Omental fat pad (tissue), 4 donors: ENCODE results near the gene TEC. TPM values are rescaled to one million over a fixed set of nuclear protein-coding genes. Genes with fewer than 3 reads are reported as not detected.

Source experiments
- ATAC-seq: fragments of 150-250 bp; one replicate; pipeline ENCODE4 v1.9.1; 2016; ENCODE audit warnings: mild to moderate bottlenecking, moderate library complexity; ENCODE audit not compliant: low FRiP score
- DNase-seq: peaks from one replicate; pipeline ENCODE4 v3.0.0-alpha.2; 2019; ENCODE audit warnings: low spot score
- total RNA-seq, 4 donors: library from RNA; depleted of rRNA; stranded (reverse); fragments of >200 nt; gene quantifications; one replicate each; pipeline ENCODE4 v1.1.0, GENCODE V29; 2016
- TF ChIP-seq, protein P1 (sequence below), 3 donors: fragments of 450-650 bp; IDR thresholded peaks; one replicate each; pipeline ENCODE4 v1.5.1; 2016 to 2017; ENCODE audit warnings: antibody characterized with exemption in 3 of 3, mild to moderate bottlenecking in 3 of 3, moderate library complexity in 2 of 3

The TEC gene
- total RNA-seq, 4 donors from 2014 or later: 2.6 to 4.8 (median 3.9) TPM

DNA sequence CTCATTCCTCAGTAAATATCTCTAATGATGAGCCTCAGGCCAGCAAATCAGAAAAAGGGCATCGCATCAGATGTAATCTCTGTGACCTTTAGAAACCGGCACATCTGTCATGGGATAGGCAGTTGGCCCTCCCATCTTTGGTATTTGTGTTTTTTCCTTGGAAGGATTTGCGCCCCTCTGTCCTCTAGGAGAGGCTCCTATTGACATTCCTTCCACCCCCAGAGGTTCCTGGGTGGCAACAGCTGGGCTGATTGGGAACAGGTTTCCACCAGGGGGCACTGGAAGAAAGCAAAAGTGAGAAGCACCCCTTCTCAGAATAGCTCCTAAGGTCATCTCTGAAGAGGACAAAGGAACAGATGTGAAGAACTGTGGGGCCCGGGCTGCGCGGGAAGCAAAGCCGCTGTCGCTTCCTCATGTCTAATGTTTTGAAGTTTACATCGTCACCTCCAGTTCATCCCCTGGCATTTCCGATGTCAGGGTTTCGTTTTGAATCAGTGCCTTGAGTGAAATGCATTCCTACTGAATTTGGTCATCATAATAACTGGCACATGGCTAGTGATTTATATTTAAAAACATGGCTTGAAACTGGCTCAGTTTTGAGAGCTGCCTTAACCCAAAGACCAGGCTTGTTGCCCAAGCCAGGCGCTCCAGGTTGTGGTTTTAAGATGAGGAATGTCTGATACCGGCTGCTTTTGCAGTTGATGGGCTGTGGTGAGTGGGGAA, 141.8 kb downstream of the TEC start:
- no peak for DNase-seq
- TF ChIP-seq, protein P1, sequence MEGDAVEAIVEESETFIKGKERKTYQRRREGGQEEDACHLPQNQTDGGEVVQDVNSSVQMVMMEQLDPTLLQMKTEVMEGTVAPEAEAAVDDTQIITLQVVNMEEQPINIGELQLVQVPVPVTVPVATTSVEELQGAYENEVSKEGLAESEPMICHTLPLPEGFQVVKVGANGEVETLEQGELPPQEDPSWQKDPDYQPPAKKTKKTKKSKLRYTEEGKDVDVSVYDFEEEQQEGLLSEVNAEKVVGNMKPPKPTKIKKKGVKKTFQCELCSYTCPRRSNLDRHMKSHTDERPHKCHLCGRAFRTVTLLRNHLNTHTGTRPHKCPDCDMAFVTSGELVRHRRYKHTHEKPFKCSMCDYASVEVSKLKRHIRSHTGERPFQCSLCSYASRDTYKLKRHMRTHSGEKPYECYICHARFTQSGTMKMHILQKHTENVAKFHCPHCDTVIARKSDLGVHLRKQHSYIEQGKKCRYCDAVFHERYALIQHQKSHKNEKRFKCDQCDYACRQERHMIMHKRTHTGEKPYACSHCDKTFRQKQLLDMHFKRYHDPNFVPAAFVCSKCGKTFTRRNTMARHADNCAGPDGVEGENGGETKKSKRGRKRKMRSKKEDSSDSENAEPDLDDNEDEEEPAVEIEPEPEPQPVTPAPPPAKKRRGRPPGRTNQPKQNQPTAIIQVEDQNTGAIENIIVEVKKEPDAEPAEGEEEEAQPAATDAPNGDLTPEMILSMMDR (IDR thresholded peaks at IDR 0.05): peak in 1 of 3 donors; percentile 22

DNA sequence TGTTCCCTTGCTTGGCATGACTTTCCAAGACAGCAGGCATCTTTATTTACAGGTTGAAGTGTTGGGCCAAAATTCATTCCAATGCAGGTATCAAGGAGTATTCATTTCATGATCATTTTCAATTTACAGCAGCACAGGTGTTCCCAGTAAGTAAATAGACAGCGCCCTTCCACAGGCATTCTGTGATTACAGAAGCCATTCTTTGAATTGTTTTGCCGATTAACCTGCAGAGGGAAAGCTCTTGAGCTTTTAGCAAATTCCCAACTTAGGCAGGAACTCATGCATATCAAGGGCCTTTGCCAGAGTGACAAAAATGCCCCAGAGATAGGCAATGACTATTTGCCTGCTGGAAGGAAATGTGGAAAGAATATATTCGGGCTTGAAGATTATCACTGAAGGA, 142.4 kb downstream of the TEC start:
- DNase-seq (no peak), ATAC-seq (no peak)
- TF ChIP-seq, protein P1 (IDR thresholded peaks at IDR 0.05): no peak

More for the DNA sequence above, 141.8 kb downstream of the TEC start:
- peak; percentile 74 for ATAC-seq

DNA sequence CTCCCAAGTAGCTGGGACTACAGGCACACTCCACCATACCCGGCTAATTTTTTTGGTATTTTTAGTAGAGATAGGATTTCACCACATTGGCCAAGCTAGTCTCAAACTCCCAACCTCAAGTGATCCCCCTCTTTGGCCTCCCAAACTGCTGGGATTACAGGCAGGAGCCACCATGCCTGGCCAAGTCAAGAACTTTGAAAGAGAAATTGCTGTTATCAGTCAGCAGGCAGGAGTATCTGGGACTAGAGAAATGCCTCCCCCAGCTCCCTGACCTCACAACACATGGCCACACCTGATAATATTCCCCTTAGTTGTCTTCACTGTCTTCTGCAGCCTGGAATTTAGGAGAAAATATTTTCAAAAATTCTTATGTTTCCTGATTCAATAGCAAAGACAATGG, 143.0 kb downstream of the TEC start:
- ATAC-seq (no peak), DNase-seq (no peak)
- TF ChIP-seq, protein P1 (IDR thresholded peaks at IDR 0.05): no peak

DNA sequence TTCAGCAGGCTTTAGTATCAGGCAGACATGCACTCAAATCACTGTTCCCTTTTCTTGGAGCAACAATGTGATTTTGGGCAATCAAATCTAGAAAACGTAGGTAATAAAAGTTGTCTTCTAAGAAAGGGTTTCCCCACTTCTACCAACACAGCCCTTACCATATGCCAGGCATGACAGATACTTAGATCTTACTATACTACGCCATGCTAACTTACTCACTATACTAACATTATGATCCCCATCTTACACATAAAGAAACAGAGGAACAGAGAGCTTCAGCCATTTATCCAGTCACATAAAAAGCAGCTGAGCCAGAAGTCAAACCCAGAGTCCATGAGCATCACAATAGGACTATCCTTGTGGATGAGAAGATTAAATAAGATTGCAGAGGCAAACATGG, 144.8 kb downstream of the TEC start:
- ATAC-seq (no peak), DNase-seq (no peak)
- TF ChIP-seq, protein P1 (IDR thresholded peaks at IDR 0.05): no peak

DNA sequence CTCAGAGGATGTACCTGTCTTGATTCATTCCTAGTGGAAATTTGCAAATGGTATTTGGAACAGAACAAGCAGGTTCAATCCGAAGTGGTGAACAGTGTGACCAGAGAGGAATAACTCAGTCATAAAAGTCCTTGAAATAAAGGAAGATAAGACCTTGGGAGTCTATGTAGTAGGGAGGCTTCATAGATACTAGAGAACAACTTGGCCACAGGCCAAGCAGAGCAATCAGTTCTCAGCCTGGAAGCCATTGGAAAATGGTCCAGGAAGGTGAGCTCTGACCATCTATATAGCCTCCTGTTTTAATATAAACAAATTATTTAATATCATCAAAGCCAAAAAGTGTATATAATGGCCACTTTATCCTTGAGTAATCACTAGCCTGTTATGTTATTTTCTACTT, 146.9 kb downstream of the TEC start:
- no peak for DNase-seq
- no peak for ATAC-seq
- TF ChIP-seq, protein P1 (IDR thresholded peaks at IDR 0.05): no peak

DNA sequence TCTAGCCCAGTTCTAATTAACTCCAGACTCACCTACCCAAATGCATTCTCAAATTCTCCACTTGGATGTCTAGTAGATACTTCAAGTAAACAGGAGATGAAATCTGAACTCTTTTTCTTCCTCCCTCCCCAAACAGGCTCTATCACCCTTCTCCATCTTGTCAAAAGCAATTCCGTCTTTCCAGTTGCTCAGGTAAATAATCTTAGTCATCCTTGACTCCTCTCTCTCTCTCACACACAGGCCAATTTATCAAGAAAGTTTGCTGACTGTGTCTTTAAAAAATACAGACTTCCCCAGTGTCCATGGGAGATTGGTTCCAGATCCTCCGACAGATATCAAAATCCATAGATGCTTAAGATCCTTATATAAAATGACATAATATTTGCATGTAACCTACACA, 148.5 kb downstream of the TEC start:
- TF ChIP-seq, protein P1 (IDR thresholded peaks at IDR 0.05): no peak
- no peak for DNase-seq
- no peak for ATAC-seq

DNA sequence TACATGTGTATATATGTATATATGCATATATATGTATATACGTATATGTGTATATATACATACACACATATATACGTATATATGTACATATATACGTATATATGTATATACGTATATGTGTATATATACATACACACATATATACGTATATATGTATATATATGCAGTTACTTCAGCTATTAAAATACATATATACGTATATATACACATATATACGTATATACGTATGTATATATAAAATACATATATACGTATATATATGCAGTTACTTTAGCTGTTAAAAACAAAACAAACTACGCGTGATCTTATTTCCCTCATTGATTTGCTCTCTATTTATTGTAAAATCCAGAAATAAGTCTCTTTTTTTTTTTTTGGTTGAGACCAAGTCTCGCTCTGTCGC, 149.5 kb downstream of the TEC start:
- ATAC-seq (no peak), DNase-seq (no peak)
- TF ChIP-seq, protein P1 (IDR thresholded peaks at IDR 0.05): no peak
